Calu3 (cell line): ENCODE results near the gene SSTR3. TPM values are rescaled to one million over a fixed set of nuclear protein-coding genes. Genes with fewer than 3 reads are reported as not detected.

Experiments
- BruUV-seq: library from RNA; stranded (reverse); fragments of 400-500 nt; replicated peaks from 2 replicates; lab custom pipeline; 2021; lab: Mats Ljungman, UMichigan
- CTCF ChIA-PET: fragments of 300-600 bp; sonication (Branson Sonifier 250); formaldehyde crosslinking; loops from one replicate; lab custom pipeline; 2022; ENCODE audit warnings: antibody characterized with exemption; lab: Charles Lee
- DNase-seq: peaks from one replicate; pipeline ENCODE4 v3.0.0; 2022
- H3K27ac Mint-ChIP-seq: one replicate; pipeline ENCODE4 v1.8.0; 2022; ENCODE audit warnings: mixed read lengths; ENCODE audit not compliant: unreplicated experiment
- H3K27me3 Mint-ChIP-seq: one replicate; pipeline ENCODE4 v1.8.0; 2022; ENCODE audit warnings: mixed read lengths; ENCODE audit not compliant: unreplicated experiment
- H3K36me3 Mint-ChIP-seq: one replicate; pipeline ENCODE4 v1.8.0; 2022; ENCODE audit warnings: mild to moderate bottlenecking, moderate library complexity, mixed read lengths; ENCODE audit not compliant: insufficient read depth, unreplicated experiment
- H3K4me1 Mint-ChIP-seq: one replicate; pipeline ENCODE4 v1.8.0; 2022; ENCODE audit warnings: mild to moderate bottlenecking, low read depth, mixed read lengths; ENCODE audit not compliant: unreplicated experiment
- H3K4me3 Mint-ChIP-seq: one replicate; pipeline ENCODE4 v1.8.0; 2022; ENCODE audit warnings: mild to moderate bottlenecking, low read depth, moderate library complexity, mixed read lengths; ENCODE audit not compliant: unreplicated experiment
- H3K9me3 Mint-ChIP-seq: one replicate; pipeline ENCODE4 v1.8.0; 2022; ENCODE audit warnings: low read depth, mixed read lengths; ENCODE audit not compliant: unreplicated experiment
- CTCF ChIP-seq: fragments of 200-600 bp; IDR thresholded peaks from one replicate; pipeline ENCODE4 v1.8.0; 2022; ENCODE audit warnings: antibody characterized with exemption; ENCODE audit not compliant: unreplicated experiment
- intact Hi-C: fragments of 100-400 bp; cut with micrococcal nuclease; formaldehyde crosslinking; loops from one replicate; pipeline ENCODE4 v1.10.0; 2022; ENCODE audit not compliant: unreplicated experiment
- total RNA-seq: library from RNA; stranded (reverse); gene quantifications from 2 replicates; pipeline ENCODE4 v1.2.3, GENCODE V29; 2022

Gene SSTR3
- total RNA-seq, 1 experiment from 2014 or later: not detected

DNA sequence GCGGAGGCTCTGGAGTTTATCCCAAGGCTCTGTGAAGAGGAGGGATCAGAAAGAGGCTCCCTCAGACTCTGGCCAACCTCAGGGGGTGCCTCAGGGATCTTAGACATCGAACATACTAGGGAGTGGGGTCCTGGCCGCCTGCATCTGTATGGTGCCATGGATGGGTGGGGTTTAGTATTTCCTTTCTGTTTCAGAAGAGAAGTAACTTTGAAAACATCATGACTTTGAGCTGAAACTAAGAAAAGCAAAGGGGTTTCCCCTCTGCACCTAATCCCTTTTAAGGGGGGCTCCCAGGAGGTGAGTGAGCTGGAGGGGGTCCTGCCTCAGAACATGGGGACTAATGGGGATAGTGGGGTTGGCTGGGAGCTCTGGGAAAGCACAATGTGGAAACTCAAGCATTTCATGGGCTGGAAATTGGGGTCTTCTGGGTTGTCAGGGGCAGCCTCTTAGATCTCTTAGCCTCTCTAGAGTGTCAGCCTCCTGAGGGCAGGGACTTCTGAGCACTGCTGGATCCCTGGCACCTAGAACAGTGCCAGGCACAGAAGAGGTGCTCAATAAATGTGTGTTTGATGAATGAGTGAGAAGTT lies 11.8 kb upstream of the SSTR3 start:
- no TSS peak for BruUV-seq
- H3K4me3 Mint-ChIP-seq: no peak overlapping the region
- no peaks in the 10 kb centered on the region for H3K9me3 Mint-ChIP-seq
- H3K36me3 Mint-ChIP-seq: peaks cover 4% of the 10 kb centered on the region
- TF ChIP-seq CTCF: no peak
- CTCF ChIA-PET: no interaction called here
- no peak overlapping the region for H3K27ac Mint-ChIP-seq
- H3K4me1 Mint-ChIP-seq: peaks cover 11% of the 10 kb centered on the region
- H3K27me3 Mint-ChIP-seq: peaks cover 25% of the 10 kb centered on the region
- DNase-seq: no peak
- intact Hi-C loops: no loop called here

DNA sequence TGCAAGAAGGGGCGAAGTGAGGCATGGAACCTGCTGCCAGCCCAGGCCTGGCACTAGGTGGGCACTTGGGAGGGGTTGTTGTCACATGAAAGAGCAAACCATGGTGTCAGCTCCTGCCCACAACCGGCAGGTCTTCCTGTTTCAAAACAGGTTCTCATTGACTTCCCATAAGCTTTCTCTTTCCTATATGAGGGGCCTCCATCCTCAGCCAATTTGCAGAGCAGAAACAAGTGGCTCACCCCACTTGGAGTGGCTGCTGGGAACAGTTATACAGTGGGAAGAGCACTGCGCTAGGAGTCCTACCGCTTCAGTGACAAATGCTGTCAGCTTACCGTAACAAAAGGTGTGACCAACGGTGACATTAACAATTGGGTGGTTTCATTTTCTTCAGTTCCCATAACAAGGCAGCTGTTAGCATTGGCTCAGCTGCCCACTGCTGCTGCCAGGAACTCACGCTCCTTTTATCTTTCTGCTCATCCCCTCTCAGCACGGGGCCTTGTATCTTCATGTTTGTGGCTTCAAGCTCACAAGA lies 10.2 kb upstream of the SSTR3 start:
- TF ChIP-seq CTCF: no peak
- H3K9me3 Mint-ChIP-seq: no peaks in the 10 kb centered on the region
- CTCF ChIA-PET: interaction anchor here (0.6 to 0.7 kb wide), 2 partner anchors 83 to 99 kb away, joined by 5 read pairs; no protein-coding TSS in a partner anchor
- DNase-seq: no peak
- H3K27ac Mint-ChIP-seq: no peak overlapping the region
- H3K27me3 Mint-ChIP-seq: peaks cover 40% of the 10 kb centered on the region
- intact Hi-C loops: no loop called here
- no peak overlapping the region for H3K4me3 Mint-ChIP-seq
- no TSS peak for BruUV-seq
- H3K36me3 Mint-ChIP-seq: no peaks in the 10 kb centered on the region
- peaks cover 5% of the 10 kb centered on the region for H3K4me1 Mint-ChIP-seq

- no TSS peak for BruUV-seq
- intact Hi-C loops: no loop called here
- TF ChIP-seq CTCF: no peak
- Mint-ChIP-seq H3K4me3 (no peak overlapping the region), H3K36me3 (no peaks in the 10 kb centered on the region), H3K4me1 (peaks cover 5% of the 10 kb centered on the region), H3K9me3 (no peaks in the 10 kb centered on the region), H3K27ac (no peak overlapping the region), H3K27me3 (peaks cover 48% of the 10 kb centered on the region)
- CTCF ChIA-PET: interaction anchor here (0.6 kb wide), 1 partner anchor 98 kb away, joined by 5 read pairs; no protein-coding TSS in a partner anchor
- no peak for DNase-seq
Observed at GRCh38 chr22:37221424-37222333, 9.4 kb upstream of the SSTR3 start.

- CTCF ChIA-PET: no interaction called here
Observed at GRCh38 chr22:37220543-37220981, 8.3 kb upstream of the SSTR3 start.

More at GRCh38 chr22:37220543-37220981, 8.3 kb upstream of the SSTR3 start:
- DNase-seq: no peak
- intact Hi-C loops: no loop called here
- Mint-ChIP-seq H3K4me3 (no peak overlapping the region), H3K36me3 (no peaks in the 10 kb centered on the region), H3K27ac (no peak overlapping the region), H3K4me1 (peaks cover 5% of the 10 kb centered on the region), H3K27me3 (peaks cover 59% of the 10 kb centered on the region), H3K9me3 (no peaks in the 10 kb centered on the region)
- no TSS peak for BruUV-seq
- no peak for TF ChIP-seq CTCF
